ENCODE data around the gene PRPS2.
A peak's percentile ranks its signal among the peaks of the same experiment; 100 is the strongest.

PRPS2 gene

DNA sequence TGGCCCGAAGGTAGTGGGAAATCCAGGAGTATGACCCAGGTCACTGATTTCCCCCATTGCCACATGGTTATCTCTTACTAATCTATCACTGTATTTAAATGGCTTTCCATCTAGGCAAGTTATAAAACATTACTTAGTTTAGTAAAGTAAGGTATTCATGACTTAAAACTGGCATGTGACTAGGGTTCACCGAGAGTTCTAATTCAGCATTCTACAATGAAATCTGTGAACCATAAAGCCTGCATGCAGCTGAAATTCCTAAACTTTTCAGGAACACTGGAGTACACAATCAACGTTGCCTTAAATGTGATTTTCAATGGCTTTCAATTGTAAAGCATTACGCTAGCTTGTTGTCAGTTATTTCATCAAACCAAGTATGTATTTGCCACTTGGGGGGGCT is 22.7 kb upstream of the PRPS2 start:
- DNase-seq (ENCODE audit: low spot score) = no peak
- no peak overlapping the region for H3K27ac ChIP-seq
- H3K4me3 ChIP-seq = no peak overlapping the region
- TF ChIP-seq, protein P1, sequence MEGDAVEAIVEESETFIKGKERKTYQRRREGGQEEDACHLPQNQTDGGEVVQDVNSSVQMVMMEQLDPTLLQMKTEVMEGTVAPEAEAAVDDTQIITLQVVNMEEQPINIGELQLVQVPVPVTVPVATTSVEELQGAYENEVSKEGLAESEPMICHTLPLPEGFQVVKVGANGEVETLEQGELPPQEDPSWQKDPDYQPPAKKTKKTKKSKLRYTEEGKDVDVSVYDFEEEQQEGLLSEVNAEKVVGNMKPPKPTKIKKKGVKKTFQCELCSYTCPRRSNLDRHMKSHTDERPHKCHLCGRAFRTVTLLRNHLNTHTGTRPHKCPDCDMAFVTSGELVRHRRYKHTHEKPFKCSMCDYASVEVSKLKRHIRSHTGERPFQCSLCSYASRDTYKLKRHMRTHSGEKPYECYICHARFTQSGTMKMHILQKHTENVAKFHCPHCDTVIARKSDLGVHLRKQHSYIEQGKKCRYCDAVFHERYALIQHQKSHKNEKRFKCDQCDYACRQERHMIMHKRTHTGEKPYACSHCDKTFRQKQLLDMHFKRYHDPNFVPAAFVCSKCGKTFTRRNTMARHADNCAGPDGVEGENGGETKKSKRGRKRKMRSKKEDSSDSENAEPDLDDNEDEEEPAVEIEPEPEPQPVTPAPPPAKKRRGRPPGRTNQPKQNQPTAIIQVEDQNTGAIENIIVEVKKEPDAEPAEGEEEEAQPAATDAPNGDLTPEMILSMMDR (IDR thresholded peaks at IDR 0.05) = no peak

DNA sequence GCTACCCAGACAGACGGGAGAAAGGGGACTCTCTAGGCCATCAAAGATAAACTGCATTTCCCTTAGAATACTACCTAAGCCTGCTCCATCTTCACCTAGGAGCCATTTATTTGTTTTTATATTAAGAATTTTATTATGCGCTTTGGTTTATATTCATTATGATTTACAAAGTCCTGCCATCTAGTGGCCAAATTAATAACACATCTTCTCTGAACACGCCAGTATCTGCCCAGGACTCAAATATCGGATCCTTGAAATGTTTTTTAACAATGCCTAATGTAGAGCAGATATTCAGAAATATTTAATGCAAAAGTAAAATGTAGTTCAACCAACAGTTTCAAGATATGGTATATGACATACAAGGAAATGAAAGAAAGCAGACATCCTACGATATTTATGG is 20.8 kb upstream of the PRPS2 start:
- Histone ChIP-seq H3K27ac (no peak overlapping the region), H3K4me3 (no peak overlapping the region)
- no peak for DNase-seq (ENCODE audit: low spot score)
- TF ChIP-seq, protein P1 (IDR thresholded peaks at IDR 0.05) = peak; percentile 57

GRCh38 chrX:12771445-12772069 is 19.7 kb upstream of the PRPS2 start:
- Histone ChIP-seq H3K27ac (no peak overlapping the region), H3K4me3 (no peak overlapping the region)
- TF ChIP-seq, protein P1 (IDR thresholded peaks at IDR 0.05) = no peak
- no peak for DNase-seq (ENCODE audit: low spot score)

DNA sequence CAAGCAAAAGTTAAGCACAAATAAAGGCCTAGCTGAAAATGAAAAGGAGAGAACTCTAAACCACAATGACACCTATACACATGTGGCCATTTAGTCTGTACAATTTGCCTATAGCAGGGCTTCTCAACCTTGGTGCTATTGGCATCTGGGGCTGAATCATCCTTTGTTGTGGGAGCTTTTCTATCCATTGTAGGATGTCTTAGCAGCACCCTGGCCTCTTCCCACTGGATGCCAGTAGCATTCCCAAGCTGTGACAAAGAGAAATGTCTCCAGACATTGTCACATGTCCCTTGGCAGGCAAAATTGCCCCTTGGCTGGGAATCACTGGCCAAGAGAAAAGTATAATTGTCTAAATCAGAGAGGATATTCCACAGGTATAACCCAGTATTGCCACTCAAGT is 13.5 kb upstream of the PRPS2 start:
- Histone ChIP-seq H3K4me3 (no peak overlapping the region), H3K27ac (no peak overlapping the region)
- DNase-seq (ENCODE audit: low spot score) = no peak
- TF ChIP-seq, protein P1 (IDR thresholded peaks at IDR 0.05) = no peak

- TF ChIP-seq, protein P1 (IDR thresholded peaks at IDR 0.05) = no peak
Measured at GRCh38 chrX:12779534-12779933, 11.7 kb upstream of the PRPS2 start.

GRCh38 chrX:12788645-12789044 is 2.6 kb upstream of the PRPS2 start:
- TF ChIP-seq, protein P1 (IDR thresholded peaks at IDR 0.05) = no peak
- H3K4me3 ChIP-seq = no peak overlapping the region
- DNase-seq (ENCODE audit: low spot score) = no peak
- no peak overlapping the region for H3K27ac ChIP-seq

More at GRCh38 chrX:12779534-12779933, 11.7 kb upstream of the PRPS2 start:
- Histone ChIP-seq H3K4me3 (no peak overlapping the region), H3K27ac (no peak overlapping the region)
- DNase-seq (ENCODE audit: low spot score) = no peak

GRCh38 chrX:12789976-12790375 is 1.2 kb upstream of the PRPS2 start:
- Histone ChIP-seq H3K4me3 (no peak overlapping the region), H3K27ac (no peak overlapping the region)
- TF ChIP-seq, protein P1 (IDR thresholded peaks at IDR 0.05) = no peak
- no peak for DNase-seq (ENCODE audit: low spot score)

All from coronary artery (tissue), 2 donors.